Mesenchymal stem cell (in vitro differentiated cells and primary cell): ENCODE results near the gene NIPAL3.
A peak's percentile ranks its signal among the peaks of the same experiment; 100 is the strongest.
"Not testable (repeated sequence)": the region's sequence is repeated elsewhere in the genome, so short reads cannot be mapped to it uniquely, and the experiment has no call there.

Source experiments
- DNase-seq: peaks from one replicate; pipeline ENCODE4 v3.0.0-alpha.2; 2013
- H2AFZ ChIP-seq: one replicate; pipeline ENCODE4 v1.6.1; 2013; ENCODE audit warnings: low read depth, mild to moderate bottlenecking, control low read depth, inconsistent platforms, low read length, moderate library complexity
- H2AK5ac ChIP-seq: 2 replicates; pipeline ENCODE4 v1.6.1; 2013; ENCODE audit warnings: low read length, moderate library complexity, mild to moderate bottlenecking, inconsistent platforms; ENCODE audit not compliant: severe bottlenecking
- H2BK120ac ChIP-seq: one replicate; pipeline ENCODE4 v1.6.1; 2013; ENCODE audit warnings: low read depth, mild to moderate bottlenecking, inconsistent platforms, low read length, moderate library complexity
- H2BK12ac ChIP-seq, 2 experiments: one replicate each; pipeline ENCODE4 v1.6.1; 2013; ENCODE audit warnings: inconsistent platforms in 2 of 2, low read length in 2 of 2, mild to moderate bottlenecking in 2 of 2, moderate library complexity in 2 of 2, control low read depth in 1 of 2
- H2BK15ac ChIP-seq: one replicate; pipeline ENCODE4 v1.6.1; 2013; ENCODE audit warnings: mild to moderate bottlenecking, low read depth, inconsistent platforms; ENCODE audit not compliant: poor library complexity, severe bottlenecking
- H2BK5ac ChIP-seq: 2 replicates; pipeline ENCODE4 v1.6.1; 2013; ENCODE audit warnings: low read depth, mild to moderate bottlenecking, low read length, control low read depth, inconsistent platforms; ENCODE audit not compliant: poor library complexity, severe bottlenecking
- H3K14ac ChIP-seq, 2 experiments: one replicate each; pipeline ENCODE4 v1.6.1; 2013; ENCODE audit warnings: inconsistent platforms in 2 of 2, low read length in 2 of 2, control low read depth in 1 of 2, mild to moderate bottlenecking in 1 of 2, moderate library complexity in 1 of 2
- H3K18ac ChIP-seq, 2 experiments: one replicate each; pipeline ENCODE4 v1.6.1; 2013; ENCODE audit warnings: inconsistent platforms in 2 of 2, low read length in 2 of 2, control low read depth in 1 of 2, low read depth in 1 of 2, mild to moderate bottlenecking in 1 of 2
- H3K23ac ChIP-seq, 2 experiments: one replicate each; pipeline ENCODE4 v1.6.1; 2013; ENCODE audit warnings: inconsistent platforms in 2 of 2, low read length in 2 of 2, mild to moderate bottlenecking in 2 of 2, moderate library complexity in 2 of 2, control low read depth in 1 of 2
- H3K27ac ChIP-seq: 2 replicates; pipeline ENCODE4 v1.5.1; 2013; ENCODE audit warnings: mild to moderate bottlenecking, moderate library complexity, low read length, control low read depth, inconsistent platforms; ENCODE audit not compliant: poor library complexity, severe bottlenecking
- H3K27me3 ChIP-seq, 2 experiments: 2 replicates each; pipeline versions ENCODE4 v1.6.1 to v1.7.0; 2013; ENCODE audit warnings: low read length in 2 of 2, mild to moderate bottlenecking in 2 of 2, moderate library complexity in 2 of 2, control low read depth in 1 of 2, inconsistent platforms in 1 of 2; ENCODE audit not compliant: control insufficient read depth in 1 of 2, insufficient read depth in 1 of 2
- H3K36me3 ChIP-seq, 2 experiments: 2 replicates each; pipeline versions ENCODE4 v1.6.1 to v1.7.0; 2013; ENCODE audit warnings: low read length in 2 of 2, control low read depth in 1 of 2, inconsistent platforms in 1 of 2, low read depth in 1 of 2, mild to moderate bottlenecking in 1 of 2; ENCODE audit not compliant: insufficient read depth in 2 of 2, control insufficient read depth in 1 of 2
- H3K4ac ChIP-seq, 2 experiments: one replicate each; pipeline ENCODE4 v1.6.1; 2013; ENCODE audit warnings: inconsistent platforms in 2 of 2, low read length in 2 of 2, mild to moderate bottlenecking in 2 of 2, moderate library complexity in 2 of 2, control low read depth in 1 of 2, low read depth in 1 of 2
- H3K4me1 ChIP-seq: 2 replicates; pipeline ENCODE4 v1.6.1; 2013; ENCODE audit warnings: low read depth, low read length, control low read depth; ENCODE audit not compliant: control insufficient read depth, insufficient read depth
- H3K4me2 ChIP-seq: 2 replicates; pipeline ENCODE4 v1.6.1; 2013; ENCODE audit warnings: low read length, mild to moderate bottlenecking, inconsistent platforms; ENCODE audit not compliant: poor library complexity, severe bottlenecking
- H3K4me3 ChIP-seq, 2 experiments: 2 replicates each; pipeline versions ENCODE4 v1.5.1 to v1.7.0; 2013; ENCODE audit warnings: low read length in 2 of 2, mild to moderate bottlenecking in 2 of 2, control low read depth in 1 of 2, low read depth in 1 of 2; ENCODE audit not compliant: insufficient read depth in 1 of 2
- H3K79me1 ChIP-seq: replicated peaks from 2 replicates; pipeline ENCODE4 v1.6.1; 2013; ENCODE audit warnings: mild to moderate bottlenecking, control low read depth, low read length, inconsistent platforms; ENCODE audit not compliant: poor library complexity, severe bottlenecking
- H3K9ac ChIP-seq: 2 replicates; pipeline ENCODE4 v1.7.0; 2013; ENCODE audit warnings: mild to moderate bottlenecking, low read length, moderate library complexity
- H3K9me3 ChIP-seq: 2 replicates; pipeline ENCODE4 v1.7.0; 2013; ENCODE audit warnings: mild to moderate bottlenecking, low read length; ENCODE audit not compliant: control insufficient read depth
- H4K8ac ChIP-seq: one replicate; pipeline ENCODE4 v1.6.1; 2013; ENCODE audit warnings: inconsistent platforms, mild to moderate bottlenecking, low read length, moderate library complexity
- H4K91ac ChIP-seq: one replicate; pipeline ENCODE4 v1.6.1; 2013; ENCODE audit warnings: mild to moderate bottlenecking, low read length, inconsistent platforms
- WGBS: methylation state at CpG from one replicate; pipeline ENCODE4 v1.1.7; 2013; ENCODE audit warnings: mixed read lengths; 5-methylcytosine and 5-hydroxymethylcytosine counted together

Gene NIPAL3

DNA sequence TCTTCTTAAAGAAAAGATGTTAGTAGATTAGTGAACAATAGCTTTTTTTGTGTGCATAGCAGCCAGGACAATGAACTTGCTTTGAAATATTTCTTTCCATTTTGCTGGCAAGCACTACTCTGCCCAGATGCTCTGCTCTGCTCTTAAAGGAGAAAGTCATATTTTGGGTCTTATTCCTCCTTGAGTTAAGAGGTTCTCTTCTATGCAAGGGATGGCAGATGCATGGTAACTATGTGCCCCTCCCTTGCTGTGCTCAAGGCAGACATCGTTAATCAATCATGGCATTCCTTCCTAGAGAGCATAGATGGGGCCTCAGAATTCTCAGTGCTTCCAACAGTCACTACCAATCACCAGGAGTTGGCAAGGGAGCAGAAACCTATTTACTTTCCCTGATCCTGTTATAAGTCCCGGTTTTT is 27.6 kb downstream of the NIPAL3 start:
- WGBS: 87% methylated on average over 2 of the region's 2 CpGs
- Histone ChIP-seq H3K18ac (no peak overlapping the region), H3K9ac (no peak overlapping the region), H3K36me3 (peaks cover 22 to 32% of the 10 kb centered on the region in 2 experiments), H3K9me3 (no peaks in the 10 kb centered on the region), H3K23ac (no peak overlapping the region), H3K27me3 (peaks cover 0 to 21% of the 10 kb centered on the region in 2 experiments), H4K91ac (no peak overlapping the region), H2BK12ac (no peak overlapping the region), H3K4me2 (no peak overlapping the region), H3K27ac (no peak overlapping the region), H4K8ac (no peak overlapping the region), H2AFZ (no peak overlapping the region), H3K79me1 (peaks cover 4% of the 10 kb centered on the region), H3K4me3 (no peak overlapping the region), H2BK5ac (no peak overlapping the region), H3K4me1 (peaks cover 4% of the 10 kb centered on the region), H2BK120ac (no peak overlapping the region), H2AK5ac (no peak overlapping the region), H3K14ac (no peak overlapping the region), H3K4ac (no peak overlapping the region), H2BK15ac (no peak overlapping the region)
- no peak for DNase-seq

DNA sequence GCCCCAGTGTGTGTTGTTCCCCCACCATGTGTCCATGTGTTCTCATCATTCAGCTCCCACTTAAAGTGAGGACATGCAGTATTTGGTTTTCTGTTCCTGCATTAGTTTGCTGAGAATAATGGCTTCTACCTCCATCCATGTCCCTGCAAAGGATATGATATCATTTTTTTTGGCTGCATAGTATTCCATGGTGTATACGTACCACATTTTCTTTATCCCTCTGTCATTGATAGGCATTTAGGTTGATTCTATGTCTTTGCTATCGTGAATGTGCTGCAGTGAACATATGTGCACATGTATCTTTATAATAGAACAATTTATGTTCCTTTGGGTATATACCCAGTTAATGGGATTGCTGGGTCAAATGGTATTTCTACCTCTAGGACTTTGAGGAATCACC is 30.8 kb downstream of the NIPAL3 start:
- not testable (repeated sequence) for H3K79me1 ChIP-seq, H3K4me1 ChIP-seq, H3K9me3 ChIP-seq, H2AFZ ChIP-seq, H3K4me2 ChIP-seq, H4K91ac ChIP-seq, H2BK5ac ChIP-seq, H3K27me3 ChIP-seq, H2BK120ac ChIP-seq, H3K9ac ChIP-seq, H2BK15ac ChIP-seq, H3K4ac ChIP-seq, H2BK12ac ChIP-seq, H3K23ac ChIP-seq, DNase-seq, H4K8ac ChIP-seq, H3K18ac ChIP-seq, H3K27ac ChIP-seq, H3K4me3 ChIP-seq, H2AK5ac ChIP-seq, H3K14ac ChIP-seq
- no CpG with 5 or more reads among the region's 2 CpGs for WGBS
- H3K36me3 ChIP-seq: peaks cover 18 to 40% of the 10 kb centered on the region in 2 experiments

DNA sequence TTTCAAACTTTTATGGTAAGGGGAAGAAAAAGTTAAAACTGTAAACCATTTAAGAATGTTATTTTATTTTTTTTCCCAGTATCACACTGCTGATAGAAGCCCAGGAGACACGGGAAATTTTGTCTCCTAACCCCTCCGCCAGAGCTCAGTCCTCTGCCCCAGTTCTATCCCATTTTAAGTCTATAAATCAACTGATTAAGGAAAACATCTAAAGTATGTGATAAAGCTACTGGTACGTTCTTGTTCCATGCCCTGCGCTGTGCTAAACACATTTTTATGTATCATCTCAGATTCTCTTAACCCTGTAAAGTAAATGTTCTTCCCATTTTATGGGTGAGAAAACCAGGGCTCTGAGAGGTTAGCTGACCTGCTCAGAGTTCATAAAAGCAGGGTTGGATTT is 34.7 kb downstream of the NIPAL3 start:
- Histone ChIP-seq H3K4ac (no peak overlapping the region), H3K18ac (no peak overlapping the region), H3K4me3 (no peak overlapping the region), H4K8ac (no peak overlapping the region), H3K9ac (no peak overlapping the region), H3K14ac (no peak overlapping the region), H3K4me1 (no peaks in the 10 kb centered on the region), H3K9me3 (no peaks in the 10 kb centered on the region), H2BK12ac (no peak overlapping the region), H3K23ac (no peak overlapping the region), H3K79me1 (no peaks in the 10 kb centered on the region), H3K27ac (no peak overlapping the region), H3K4me2 (no peak overlapping the region), H3K36me3 (peaks cover 22 to 39% of the 10 kb centered on the region in 2 experiments), H2AFZ (no peak overlapping the region), H3K27me3 (peaks cover 0 to 21% of the 10 kb centered on the region in 2 experiments), H2AK5ac (no peak overlapping the region), H2BK5ac (no peak overlapping the region), H2BK120ac (no peak overlapping the region), H4K91ac (no peak overlapping the region), H2BK15ac (no peak overlapping the region)
- WGBS: no CpG with 5 or more reads among the region's 4 CpGs
- DNase-seq: no peak

- no peak overlapping the region for H2BK120ac ChIP-seq
- H3K79me1 ChIP-seq: no peaks in the 10 kb centered on the region
- no peak overlapping the region for H2AFZ ChIP-seq
- no peak overlapping the region for H2BK5ac ChIP-seq
- no peak overlapping the region for H4K91ac ChIP-seq
- H3K18ac ChIP-seq: no peak overlapping the region
- H2BK15ac ChIP-seq: no peak overlapping the region
- no peak overlapping the region for H3K4me2 ChIP-seq
- H3K27me3 ChIP-seq: peaks cover 0 to 26% of the 10 kb centered on the region in 2 experiments
- DNase-seq: no peak
- H3K27ac ChIP-seq: no peak overlapping the region
- no peak overlapping the region for H3K4ac ChIP-seq
- WGBS: 99% methylated on average over 5 of the region's 5 CpGs
- no peak overlapping the region for H2AK5ac ChIP-seq
- no peak overlapping the region for H3K23ac ChIP-seq
- H3K4me1 ChIP-seq: no peaks in the 10 kb centered on the region
- no peak overlapping the region for H3K4me3 ChIP-seq
- H2BK12ac ChIP-seq: no peak overlapping the region
- H3K9ac ChIP-seq: no peak overlapping the region
- H3K9me3 ChIP-seq: no peaks in the 10 kb centered on the region
- H3K36me3 ChIP-seq: peaks cover 27 to 44% of the 10 kb centered on the region in 2 experiments
- peak overlapping the region in 1 of 2 experiments; percentile 2 for H3K14ac ChIP-seq
- H4K8ac ChIP-seq: no peak overlapping the region
Observed at GRCh38 chr1:24450857-24451397, 35.3 kb downstream of the NIPAL3 start.
